GM19397 (cell line): ENCODE data around the gene FER1L5.
"Not testable (repeated sequence)": the region's sequence is repeated elsewhere in the genome, so short reads cannot be mapped to it uniquely, and the experiment has no call there.

Experiments used
- ATAC-seq: cut with Tn5 transposase; IDR thresholded peaks from one replicate; pipeline ENCODE4 v1.9.1; 2021; ENCODE audit warnings: mild to moderate bottlenecking, moderate library complexity; ENCODE audit not compliant: unreplicated experiment

The FER1L5 gene

DNA sequence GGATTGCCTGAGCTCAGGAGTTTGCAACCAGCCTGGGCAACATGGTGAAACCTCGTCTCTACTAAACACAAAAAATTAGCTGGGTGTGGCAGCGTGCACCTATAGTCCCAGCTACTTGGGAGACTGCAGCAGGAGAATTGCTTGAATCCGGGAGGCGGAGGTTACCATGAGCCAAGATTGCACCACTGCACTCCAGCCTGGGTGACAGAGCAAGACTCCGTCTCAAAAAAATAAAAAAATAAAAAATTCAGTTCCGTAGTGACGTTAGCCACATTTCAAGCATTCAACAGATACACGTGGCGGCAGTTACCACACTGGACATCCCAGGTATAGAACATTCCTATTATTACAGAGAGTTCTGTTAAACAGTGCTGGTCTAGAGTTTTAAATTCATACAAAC is 8.9 kb upstream of the FER1L5 start:
- ATAC-seq = no peak

DNA sequence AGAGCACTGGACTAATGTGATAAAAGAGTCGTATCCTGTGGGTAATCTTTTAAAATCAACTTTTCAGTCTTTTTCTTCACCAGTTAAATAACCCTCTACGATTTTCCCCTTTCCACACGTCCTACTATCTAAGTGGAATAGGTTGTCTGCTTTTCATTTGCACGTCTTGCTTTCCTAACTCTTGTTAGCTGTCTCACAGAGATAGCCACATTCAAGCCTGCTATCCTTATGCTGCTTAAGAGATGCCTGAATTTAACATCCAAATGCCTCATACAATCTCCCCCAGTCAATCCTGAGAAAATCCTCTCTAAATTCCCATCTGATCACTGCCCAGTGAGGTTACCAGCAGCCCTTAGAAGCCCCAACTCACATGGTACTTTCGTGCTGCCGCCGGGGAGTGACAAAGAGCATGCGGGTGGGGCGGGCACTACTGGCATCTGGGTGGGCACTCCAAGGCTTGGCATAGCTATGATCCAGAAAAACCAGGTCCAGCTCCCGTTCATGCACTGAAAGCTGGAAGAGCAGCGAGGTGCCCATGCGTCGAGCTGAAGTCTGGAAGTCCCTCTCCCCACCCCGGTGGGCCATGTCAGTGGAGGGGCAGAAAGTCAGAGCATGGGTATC is 5.9 kb upstream of the FER1L5 start:
- ATAC-seq = no peak

DNA sequence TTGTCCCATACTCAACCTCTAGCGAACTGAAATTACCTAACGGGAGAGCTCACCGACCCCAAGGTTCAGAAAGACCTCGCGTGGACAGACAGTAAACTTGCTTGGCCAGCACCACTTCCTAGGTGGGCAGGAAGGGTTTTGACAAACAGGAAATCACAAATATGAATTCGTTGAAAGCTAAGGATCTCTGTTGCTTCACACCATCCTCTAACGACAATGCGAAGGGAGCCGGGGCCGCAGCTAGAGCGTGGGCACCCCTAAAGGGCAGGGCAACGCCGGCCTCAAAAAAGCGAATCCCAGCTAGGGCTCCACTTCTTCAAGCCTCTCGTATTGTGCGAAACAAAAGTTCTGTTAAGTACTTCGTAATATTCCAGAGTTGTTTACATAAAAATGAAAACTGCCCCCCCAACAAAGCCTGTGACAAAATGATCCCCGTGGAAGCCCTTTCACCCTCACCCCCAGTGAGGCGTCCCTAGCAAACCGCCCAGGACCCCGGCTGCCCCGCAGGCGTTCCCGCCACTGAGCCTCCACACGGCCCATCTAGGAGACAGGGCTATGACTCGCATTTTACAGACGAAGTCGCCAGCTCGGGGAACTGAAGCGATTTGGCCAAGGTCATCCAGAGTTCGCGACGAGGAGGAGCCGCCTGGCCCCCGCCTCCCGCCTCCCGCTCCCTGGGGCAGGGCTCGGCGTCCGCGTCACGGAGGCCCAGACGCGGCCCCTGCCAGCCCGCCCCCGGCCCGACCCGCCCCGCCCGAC is 5.0 kb upstream of the FER1L5 start:
- ATAC-seq = peak; percentile 77

DNA sequence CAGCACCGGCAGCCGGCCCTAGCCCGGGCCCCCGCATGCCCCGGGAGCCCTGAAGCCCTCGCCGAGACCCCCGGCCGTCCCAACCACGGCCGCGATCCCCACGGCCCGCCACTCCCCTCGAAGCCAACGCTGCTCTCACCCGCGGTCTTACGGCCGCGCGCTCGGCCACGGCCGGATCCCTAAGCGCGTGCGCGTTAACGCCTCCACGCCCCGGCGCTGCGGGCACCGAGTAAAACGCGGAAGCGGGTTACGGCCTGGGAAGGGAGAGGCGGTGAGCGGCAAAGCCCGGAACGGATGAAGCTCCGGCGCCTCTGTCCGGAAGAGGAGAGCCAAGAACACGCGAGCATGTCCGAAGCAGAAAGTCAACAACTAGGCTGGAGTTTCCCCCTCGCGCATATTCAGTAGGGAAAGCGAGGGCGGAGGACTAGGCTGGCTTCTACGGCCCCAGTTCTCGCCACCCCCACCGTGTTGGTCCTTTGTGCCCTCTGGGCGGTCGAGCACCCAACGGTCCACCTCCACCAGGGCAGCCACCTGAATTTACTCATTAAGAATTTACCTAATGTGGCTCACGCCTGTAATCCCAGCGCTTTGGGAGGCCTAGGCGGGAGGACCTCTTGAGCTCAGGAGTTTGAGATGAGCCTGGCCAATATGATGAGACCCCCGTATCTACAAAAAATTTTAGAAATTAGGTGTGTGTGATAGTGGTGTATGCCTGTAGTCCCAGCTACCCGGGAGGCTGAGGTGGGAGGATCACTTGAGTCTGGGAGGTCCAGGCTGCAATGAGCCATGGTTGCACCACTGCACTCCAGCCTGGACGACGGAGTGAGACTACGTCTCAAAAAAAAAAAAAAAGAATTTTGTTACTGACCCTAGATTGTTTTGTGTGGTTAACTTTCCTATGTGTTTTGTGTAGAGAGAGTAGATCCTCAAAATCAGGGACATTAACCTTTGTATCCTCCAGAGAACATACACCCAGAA is 4.1 kb upstream of the FER1L5 start, which contains the start of gene KANSL3:
TSS of gene KANSL3 (minus strand) at position 169 of the 978 bp plus-strand sequence. CDS start 1,177 bp downstream, outside the sequence.
- peak; percentile 83 for ATAC-seq

DNA sequence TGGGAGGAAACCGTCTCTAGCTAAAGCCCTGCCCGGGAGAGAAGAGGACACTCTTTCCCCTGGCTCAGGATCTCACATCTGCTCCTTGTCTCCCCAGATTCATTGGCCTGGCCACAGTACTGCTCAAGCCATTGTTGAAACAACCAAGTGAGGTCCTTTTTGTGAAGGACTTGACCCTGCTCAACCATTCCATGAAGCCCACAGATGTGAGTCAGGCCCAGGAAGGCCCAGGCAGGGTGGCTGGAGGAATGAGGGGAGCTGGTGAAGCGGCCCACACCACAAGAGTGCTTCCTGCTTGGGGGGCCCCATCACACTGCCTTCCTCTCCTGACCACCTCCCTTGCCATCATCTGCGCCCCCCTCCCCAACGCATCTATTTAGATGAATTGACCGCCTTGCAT is 5.1 kb downstream of the FER1L5 start:
- no peak for ATAC-seq

DNA sequence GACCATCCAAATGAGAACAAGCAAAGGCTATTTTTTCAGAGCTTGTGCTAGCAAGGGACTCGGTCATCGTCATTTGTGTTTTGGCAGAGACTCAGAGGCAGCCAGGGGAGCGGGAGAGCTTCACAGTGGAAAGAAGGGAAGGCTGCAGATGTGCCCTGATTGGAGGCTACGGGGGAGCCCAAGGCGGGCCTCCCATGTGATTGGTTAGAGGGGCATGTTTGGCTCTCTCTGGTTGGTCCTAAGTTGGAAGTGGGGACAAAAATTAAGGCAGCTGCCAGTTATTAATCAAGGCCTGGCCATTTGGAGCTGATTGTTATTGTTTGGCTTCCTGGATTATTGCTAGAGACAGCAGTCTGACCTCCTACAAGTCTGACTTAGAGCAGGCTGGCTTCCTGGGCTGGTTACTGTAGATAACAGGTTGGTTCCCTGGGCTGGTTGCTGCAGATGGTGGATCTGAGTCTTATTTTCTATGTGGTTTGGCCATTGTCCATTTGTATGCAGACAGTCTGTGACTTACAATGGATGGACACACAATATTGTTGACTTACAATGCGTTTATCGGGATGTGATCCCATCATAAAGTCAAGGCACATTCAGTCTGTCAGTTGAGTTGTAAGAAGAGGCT is 5.9 kb downstream of the FER1L5 start:
- no peak for ATAC-seq

DNA sequence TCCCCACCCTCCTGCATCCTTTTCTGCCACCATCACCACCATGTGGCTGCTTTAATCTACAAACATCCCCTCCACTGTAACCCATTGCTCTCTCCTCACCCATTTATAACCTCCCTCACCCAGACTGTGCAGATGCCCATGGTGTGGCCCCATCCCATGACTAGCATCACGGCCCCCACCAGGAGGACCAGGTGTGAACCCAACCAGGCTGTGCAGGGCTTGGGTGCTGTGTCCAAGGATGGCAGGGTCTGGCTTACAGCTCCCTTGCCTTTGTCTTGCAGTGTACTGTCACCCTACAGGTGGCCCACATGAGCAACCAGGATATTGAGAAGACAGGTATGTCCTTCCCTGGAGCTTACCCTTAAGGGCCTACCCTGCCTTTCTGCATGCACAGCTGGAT is 6.8 kb downstream of the FER1L5 start:
- no peak for ATAC-seq

DNA sequence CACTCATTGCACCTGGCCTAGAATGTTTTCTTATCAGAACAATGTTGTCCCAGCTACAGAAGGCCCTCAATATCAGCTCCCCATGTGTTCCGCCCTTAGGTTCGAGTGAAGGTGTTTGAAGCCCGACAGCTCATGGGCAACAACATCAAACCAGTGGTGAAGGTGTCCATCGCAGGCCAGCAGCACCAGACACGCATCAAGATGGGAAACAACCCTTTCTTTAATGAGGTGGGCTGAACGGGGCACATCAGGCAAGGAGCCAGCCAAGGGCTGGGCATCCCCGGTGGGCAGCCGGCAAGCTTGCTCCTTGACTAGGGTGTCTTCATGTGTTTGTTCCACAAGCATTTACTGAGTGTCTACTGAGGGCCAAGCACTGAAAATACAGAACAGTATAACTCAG is 9.2 kb downstream of the FER1L5 start:
- no peak for ATAC-seq

DNA sequence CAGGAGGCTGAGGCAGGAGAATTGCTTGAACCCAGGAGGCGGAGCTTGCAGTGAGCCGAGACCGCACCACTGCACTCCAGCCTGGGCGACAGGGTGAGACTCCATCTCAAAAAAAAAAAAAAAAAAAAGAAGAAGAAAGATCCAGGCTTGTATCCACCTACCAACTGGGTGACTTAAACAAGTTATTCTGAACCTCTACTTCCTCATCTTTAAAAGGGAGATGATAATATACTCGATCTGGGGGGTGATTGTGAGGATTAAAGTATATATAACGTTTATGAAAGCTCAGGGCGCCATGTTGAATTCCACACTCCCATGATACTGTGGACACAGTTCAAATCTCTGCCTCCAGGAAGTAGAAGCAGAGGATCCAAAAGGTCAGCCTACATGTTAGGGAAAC is 12.2 kb downstream of the FER1L5 start:
- not testable (repeated sequence) for ATAC-seq

DNA sequence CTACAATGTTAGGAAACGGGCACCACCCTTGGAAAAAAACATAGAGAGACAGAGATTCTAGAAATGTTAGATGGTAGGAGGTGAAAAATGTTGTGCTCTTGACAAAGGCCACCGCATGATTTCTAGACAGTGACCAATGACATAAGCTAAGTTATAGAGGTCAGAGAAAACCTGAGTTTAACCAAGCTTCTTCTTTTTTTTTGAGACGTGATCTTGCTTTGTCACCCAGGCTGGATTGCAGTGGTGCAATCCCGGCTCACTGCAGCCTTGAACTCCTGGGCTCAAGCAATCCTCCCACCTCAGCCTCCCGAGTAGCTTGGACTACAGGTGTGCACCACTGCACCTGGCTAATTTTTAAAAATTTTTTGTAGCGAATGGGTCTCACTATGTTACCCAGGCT is 13.0 kb downstream of the FER1L5 start:
- no peak for ATAC-seq

DNA sequence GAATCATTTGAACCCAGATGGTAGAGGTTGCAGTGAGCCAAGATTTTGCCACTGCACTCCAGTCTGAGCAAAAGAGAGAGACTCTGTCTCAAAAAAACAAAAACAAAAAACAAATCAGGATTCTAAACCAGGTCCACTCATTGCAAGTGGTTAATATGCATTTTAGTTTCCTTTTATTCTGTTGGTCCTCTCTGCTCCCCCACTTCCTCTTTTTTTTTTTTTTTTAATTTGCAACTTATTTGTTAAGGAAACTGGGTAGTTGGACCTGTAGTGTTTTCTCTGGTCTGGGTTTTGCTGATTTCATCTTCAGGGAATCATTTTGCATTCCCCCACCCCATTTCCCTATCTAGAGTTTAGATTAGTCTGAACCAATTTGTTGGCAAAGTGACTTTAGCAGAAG is 14.0 kb downstream of the FER1L5 start:
- no peak for ATAC-seq

DNA sequence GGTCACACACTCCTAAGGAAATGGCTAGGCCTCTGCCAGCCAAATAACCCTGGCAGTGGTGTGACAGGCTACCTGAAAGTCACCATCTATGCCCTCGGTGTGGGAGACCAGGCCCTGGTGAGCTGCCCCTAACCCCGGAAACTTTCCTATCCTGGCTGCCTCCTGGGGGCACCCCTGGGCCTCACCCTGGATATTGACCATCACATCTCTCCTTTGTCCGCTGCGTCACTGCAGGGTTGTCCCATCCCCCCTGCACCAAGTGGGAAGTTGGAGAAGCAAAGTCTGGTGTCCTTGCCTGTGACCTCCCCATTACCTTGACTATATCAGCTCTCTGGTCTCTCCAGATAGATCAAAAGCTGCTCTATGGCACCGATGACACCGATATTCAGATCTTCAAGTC is 18.8 kb downstream of the FER1L5 start:
- ATAC-seq = no peak

DNA sequence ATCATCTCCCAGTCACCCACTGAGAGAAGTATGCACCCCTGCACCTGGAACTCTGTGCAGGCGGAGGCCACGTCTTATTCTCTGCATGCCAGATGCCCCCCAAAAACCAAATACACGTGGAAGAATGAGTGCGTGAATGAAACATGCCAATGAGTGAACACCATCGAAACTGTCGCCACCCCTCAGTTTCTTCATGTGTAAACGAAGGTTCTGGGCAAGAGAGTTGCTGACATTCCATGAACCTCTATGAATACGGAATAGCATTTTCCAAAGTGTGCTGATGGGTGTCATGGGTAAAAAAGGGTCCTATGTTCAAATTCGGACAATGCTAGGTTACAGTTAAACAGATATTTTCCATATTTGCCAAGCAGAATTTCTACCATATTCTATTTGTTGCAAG is 19.8 kb downstream of the FER1L5 start:
- ATAC-seq = no peak

DNA sequence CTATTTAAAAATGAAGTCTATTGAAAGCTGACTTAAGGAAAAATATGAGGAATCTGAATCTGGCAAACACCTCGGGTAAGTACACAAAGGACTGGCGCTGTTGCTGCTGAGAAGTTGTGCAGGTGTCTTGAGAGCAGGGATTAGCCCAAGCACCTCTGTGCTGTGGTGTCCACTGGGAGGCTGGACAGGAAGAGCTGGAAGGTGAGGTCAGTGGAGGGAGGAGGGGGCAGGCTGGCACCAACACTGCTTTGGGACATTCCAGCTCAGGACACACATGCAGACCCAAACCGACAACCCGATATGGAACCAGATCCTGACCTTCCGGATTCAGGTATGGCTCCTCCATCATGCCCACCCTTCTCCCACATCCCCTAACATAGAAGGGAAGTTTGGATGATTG is 20.6 kb downstream of the FER1L5 start:
- no peak for ATAC-seq

DNA sequence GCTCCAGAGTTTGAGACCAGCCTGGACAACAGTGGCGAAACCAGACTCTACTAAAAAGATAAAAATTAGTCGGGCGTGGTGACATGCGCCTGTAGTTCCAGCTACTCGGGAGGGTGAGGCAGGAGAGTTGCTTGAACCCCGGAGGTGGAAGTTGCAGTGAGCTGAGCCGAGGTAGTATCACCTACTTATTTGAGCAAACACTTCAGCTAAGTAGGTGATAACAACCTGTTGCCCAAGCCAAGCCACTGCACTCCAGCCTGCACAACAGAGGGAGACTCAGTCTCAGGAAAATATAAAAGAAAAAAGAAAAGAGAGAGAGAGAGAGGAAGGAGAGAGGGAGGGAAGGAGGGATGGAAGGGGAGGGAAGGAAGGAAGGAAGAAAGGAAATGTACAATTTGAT is 21.3 kb downstream of the FER1L5 start:
- no peak for ATAC-seq

DNA sequence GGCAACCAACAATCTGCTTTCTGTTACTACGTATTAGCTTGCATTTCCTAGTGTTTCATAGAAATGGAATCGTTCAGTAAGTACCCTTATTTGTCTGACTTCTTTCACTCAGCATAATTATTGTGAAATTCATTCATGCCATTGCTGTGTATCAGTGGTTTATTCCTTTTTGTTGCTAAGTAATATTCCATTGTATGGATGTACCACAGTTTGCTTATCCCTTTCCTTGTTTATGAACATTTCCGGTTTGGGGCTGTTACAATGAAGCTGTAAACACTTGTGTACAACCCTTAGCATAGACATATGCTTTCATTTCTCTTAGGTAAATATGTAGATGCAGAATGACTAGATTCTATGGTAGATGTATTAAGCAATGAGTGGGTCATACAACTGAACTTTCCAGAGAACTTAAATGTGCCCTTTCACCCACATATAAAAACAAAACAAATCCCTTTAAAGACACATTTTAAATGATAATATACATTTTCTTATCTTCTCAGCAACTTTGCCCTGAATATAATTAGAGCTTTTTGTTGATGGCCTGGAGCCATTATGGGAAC is 21.9 kb downstream of the FER1L5 start:
- no peak for ATAC-seq

DNA sequence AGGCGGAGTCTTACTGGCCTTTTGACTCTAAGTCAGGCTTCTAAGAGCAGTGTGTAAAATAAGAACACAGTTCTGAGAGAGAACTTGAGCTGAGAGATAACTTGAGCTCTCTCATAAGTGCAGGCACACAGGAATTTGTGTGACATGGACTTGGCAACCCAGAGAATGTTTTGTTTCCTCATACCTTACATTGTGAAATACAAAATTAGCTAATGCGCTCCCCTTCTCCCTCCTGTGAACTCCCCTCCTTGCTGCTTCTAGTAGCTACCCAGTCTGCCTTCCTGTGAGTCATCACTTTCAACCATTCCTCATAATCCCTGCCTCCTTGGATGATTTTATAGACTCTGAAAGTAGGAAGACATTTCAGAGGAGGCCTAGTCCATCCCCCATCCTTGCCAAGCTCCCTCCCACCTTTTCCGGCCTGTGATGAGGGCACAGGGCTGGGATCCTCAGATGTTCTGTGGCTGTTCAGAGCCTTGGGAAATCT is 22.6 kb downstream of the FER1L5 start:
- no peak for ATAC-seq

DNA sequence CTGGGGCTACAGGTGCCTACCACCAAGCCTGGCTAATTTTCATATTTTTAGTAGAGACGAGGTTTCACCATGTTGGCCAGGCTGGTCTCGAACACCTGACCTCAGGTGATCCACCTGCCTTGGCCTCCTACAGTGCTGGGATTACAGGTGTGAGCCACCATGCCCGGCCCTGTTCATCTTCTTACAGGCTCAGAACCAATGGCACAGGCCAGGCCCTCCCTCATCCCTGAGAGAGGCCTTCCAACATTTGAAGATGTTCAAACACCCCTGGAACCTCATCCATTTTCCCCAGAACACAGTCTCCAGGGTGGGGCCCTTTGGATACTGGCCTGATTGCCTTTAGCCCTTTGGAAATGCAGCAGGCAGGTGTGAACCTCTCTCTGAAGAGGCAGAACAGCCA is 23.2 kb downstream of the FER1L5 start:
- not testable (repeated sequence) for ATAC-seq

DNA sequence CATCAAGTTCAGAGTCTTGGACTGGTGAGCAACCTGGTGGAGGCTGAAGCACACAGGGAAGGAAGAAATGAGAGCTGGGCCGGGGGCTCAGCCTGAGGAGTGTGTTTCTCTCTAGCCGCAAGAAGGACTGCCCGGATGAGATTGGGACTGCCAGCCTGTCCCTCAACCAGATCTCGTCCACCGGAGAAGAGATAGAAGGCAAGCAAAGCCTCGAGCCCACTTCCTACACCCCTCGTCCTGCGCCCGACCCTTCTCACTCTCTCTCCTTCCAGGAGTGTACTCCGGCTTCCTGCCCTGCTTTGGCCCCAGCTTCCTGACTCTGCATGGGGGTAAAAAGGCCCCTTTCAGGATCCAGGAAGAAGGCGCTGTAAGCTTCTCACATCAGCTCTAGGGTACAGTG is 26.2 kb downstream of the FER1L5 start:
- ATAC-seq = no peak

DNA sequence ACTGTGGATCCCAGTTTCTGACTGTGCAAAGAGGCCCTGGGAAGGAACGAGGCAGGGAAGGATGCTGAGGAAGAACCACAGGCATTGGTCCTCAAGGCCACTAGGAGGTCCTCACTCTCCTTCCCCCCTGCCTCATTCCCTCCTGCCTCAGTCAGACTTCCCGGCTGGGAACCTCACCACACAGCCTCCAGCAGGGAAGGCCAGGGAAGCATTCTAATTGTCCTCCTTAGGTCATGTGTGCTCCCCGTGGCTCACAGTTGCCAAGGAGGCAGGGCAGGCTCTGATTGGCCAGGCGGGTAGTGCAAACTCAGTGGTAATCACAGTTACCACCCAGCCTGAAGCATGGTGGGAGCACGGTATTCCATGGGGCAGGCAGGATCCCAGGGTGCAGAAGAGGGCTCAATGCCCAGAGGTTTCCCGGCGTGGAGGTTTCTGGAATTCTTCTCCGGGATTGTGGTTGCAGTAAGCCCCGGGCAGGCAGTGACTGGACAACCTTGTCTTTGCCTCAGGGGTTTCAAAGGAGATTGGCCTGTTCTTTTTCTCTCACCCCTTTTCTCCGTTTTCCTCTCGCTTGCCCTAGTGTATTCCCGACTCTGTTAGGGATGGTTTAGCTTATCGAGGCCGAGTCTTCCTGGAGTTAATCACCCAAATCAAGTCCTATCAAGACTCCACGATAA is 27.1 kb downstream of the FER1L5 start:
- ATAC-seq = no peak
